IPS-20b (cell line): ENCODE data around the gene CEND1.

Experiments
- H3K27ac ChIP-seq: one replicate; pipeline ENCODE4 v1.5.1; 2013; ENCODE audit warnings: low read length
- H3K27me3 ChIP-seq: 2 replicates; pipeline ENCODE4 v1.6.1; 2013; ENCODE audit warnings: mild to moderate bottlenecking, low read length, inconsistent platforms; ENCODE audit not compliant: insufficient read depth
- H3K36me3 ChIP-seq: 2 replicates; pipeline ENCODE4 v1.6.1; 2013; ENCODE audit warnings: low read depth, mild to moderate bottlenecking, inconsistent platforms, low read length, moderate library complexity; ENCODE audit not compliant: insufficient read depth
- H3K4me1 ChIP-seq: 2 replicates; pipeline ENCODE4 v1.6.1; 2013; ENCODE audit warnings: mild to moderate bottlenecking, control low read depth, inconsistent platforms, low read length, moderate library complexity; ENCODE audit not compliant: insufficient read depth
- H3K4me3 ChIP-seq: 2 replicates; pipeline ENCODE4 v1.5.1; 2013; ENCODE audit warnings: mild to moderate bottlenecking, low read length, inconsistent platforms
- H3K9ac ChIP-seq: 2 replicates; pipeline ENCODE4 v1.6.1; 2013; ENCODE audit warnings: low read depth, mild to moderate bottlenecking, inconsistent platforms, low read length, moderate library complexity
- H3K9me3 ChIP-seq: 2 replicates; pipeline ENCODE4 v1.6.1; 2013; ENCODE audit warnings: mild to moderate bottlenecking, low read depth, low read length, inconsistent platforms; ENCODE audit not compliant: insufficient read depth

Gene CEND1

GRCh38 chr11:790721-791564, 1.1 kb upstream of the CEND1 start:
- H3K9me3 ChIP-seq, result no peaks in the 10 kb centered on the region
- H3K4me3 ChIP-seq, result no peak overlapping the region
- peaks cover 8% of the 10 kb centered on the region; the same call in 1 of the 2 replicates for H3K36me3 ChIP-seq
- H3K27me3 ChIP-seq, result no peaks in the 10 kb centered on the region
- H3K9ac ChIP-seq, result no peak overlapping the region
- H3K27ac ChIP-seq, result no peak overlapping the region
- peaks cover 4% of the 10 kb centered on the region; the same call in 1 of the 2 replicates for H3K4me1 ChIP-seq

- Histone ChIP-seq H3K9me3 (no peaks in the 10 kb centered on the region), H3K27me3 (no peaks in the 10 kb centered on the region), H3K9ac (no peak overlapping the region; the same call in 1 of the 2 replicates), H3K4me3 (no peak overlapping the region; the same call in 1 of the 2 replicates), H3K36me3 (peaks cover 8% of the 10 kb centered on the region; the same call in 1 of the 2 replicates), H3K4me1 (peaks cover 4% of the 10 kb centered on the region; the same call in 1 of the 2 replicates), H3K27ac (no peak overlapping the region)
Observed at GRCh38 chr11:788953-789940, 643 bp downstream of the CEND1 start.

- H3K27me3 ChIP-seq, result no peaks in the 10 kb centered on the region
- no peak overlapping the region for H3K9ac ChIP-seq
- H3K4me3 ChIP-seq, result no peak overlapping the region
- peaks cover 3% of the 10 kb centered on the region; the same call in 1 of the 2 replicates for H3K36me3 ChIP-seq
- H3K27ac ChIP-seq, result no peak overlapping the region
- H3K4me1 ChIP-seq, result peaks cover 7% of the 10 kb centered on the region; the same call in 1 of the 2 replicates
- no peaks in the 10 kb centered on the region for H3K9me3 ChIP-seq
Observed at GRCh38 chr11:788009-788640, 1.8 kb downstream of the CEND1 start.

- H3K9me3 ChIP-seq, result no peaks in the 10 kb centered on the region
- H3K27ac ChIP-seq, result no peak overlapping the region
- H3K27me3 ChIP-seq, result no peaks in the 10 kb centered on the region; the same call in 1 of the 2 replicates
- H3K4me3 ChIP-seq, result no peak overlapping the region
- no peaks in the 10 kb centered on the region for H3K36me3 ChIP-seq
- no peak overlapping the region for H3K9ac ChIP-seq
- peaks cover 7% of the 10 kb centered on the region; the same call in 1 of the 2 replicates for H3K4me1 ChIP-seq
Observed at GRCh38 chr11:787084-787675, 2.7 kb downstream of the CEND1 start.

GRCh38 chr11:786235-787083, 3.4 kb downstream of the CEND1 start:
- Histone ChIP-seq H3K9me3 (no peaks in the 10 kb centered on the region), H3K9ac (no peak overlapping the region), H3K4me1 (peaks cover 7% of the 10 kb centered on the region; the same call in 1 of the 2 replicates), H3K27me3 (no peaks in the 10 kb centered on the region; the same call in 1 of the 2 replicates), H3K4me3 (no peak overlapping the region), H3K27ac (no peak overlapping the region), H3K36me3 (no peaks in the 10 kb centered on the region)

- Histone ChIP-seq H3K9me3 (no peaks in the 10 kb centered on the region), H3K27me3 (no peaks in the 10 kb centered on the region; the same call in 1 of the 2 replicates), H3K4me3 (peak overlapping the region; percentile 22; the same call in 1 of the 2 replicates), H3K9ac (peak overlapping the region; percentile 47; the same call in 1 of the 2 replicates), H3K4me1 (peaks cover 3% of the 10 kb centered on the region; the same call in 1 of the 2 replicates), H3K27ac (no peak overlapping the region), H3K36me3 (peaks cover 8% of the 10 kb centered on the region; the same call in 1 of the 2 replicates)
Observed at GRCh38 chr11:783581-784015, 6.3 kb downstream of the CEND1 start.

GRCh38 chr11:782264-783174, 7.4 kb downstream of the CEND1 start:
- Histone ChIP-seq H3K36me3 (peaks cover 8% of the 10 kb centered on the region; the same call in 1 of the 2 replicates), H3K27me3 (no peaks in the 10 kb centered on the region; the same call in 1 of the 2 replicates), H3K27ac (no peak overlapping the region), H3K9me3 (no peaks in the 10 kb centered on the region), H3K9ac (peak overlapping the region; percentile 47; the same call in 1 of the 2 replicates), H3K4me3 (no peak overlapping the region), H3K4me1 (peaks cover 6% of the 10 kb centered on the region; the same call in 1 of the 2 replicates)

- Histone ChIP-seq H3K36me3 (peaks cover 8% of the 10 kb centered on the region; the same call in 1 of the 2 replicates), H3K9me3 (no peaks in the 10 kb centered on the region), H3K4me1 (peaks cover 12% of the 10 kb centered on the region), H3K4me3 (no peak overlapping the region), H3K27ac (no peak overlapping the region), H3K9ac (no peak overlapping the region), H3K27me3 (no peaks in the 10 kb centered on the region; the same call in 1 of the 2 replicates)
Observed at GRCh38 chr11:779955-780532, 9.8 kb downstream of the CEND1 start.
